ENCODE data around the gene FAM43A.

The FAM43A gene

GRCh38 chr3:194727435-194728128, 41.9 kb downstream of the FAM43A start:
- in situ Hi-C loops (cut with HindIII; ENCODE audit: low pct_ligation_motif_present, low pct_unique_long_range_greater_than_20kb, low sequenced_read_pairs), result no loop called here
- DNase-seq, result no peak

GRCh38 chr3:194728986-194729385, 43.3 kb downstream of the FAM43A start:
- no peak for DNase-seq
- in situ Hi-C loops (cut with HindIII; ENCODE audit: low pct_ligation_motif_present, low pct_unique_long_range_greater_than_20kb, low sequenced_read_pairs), result no loop called here

DNA sequence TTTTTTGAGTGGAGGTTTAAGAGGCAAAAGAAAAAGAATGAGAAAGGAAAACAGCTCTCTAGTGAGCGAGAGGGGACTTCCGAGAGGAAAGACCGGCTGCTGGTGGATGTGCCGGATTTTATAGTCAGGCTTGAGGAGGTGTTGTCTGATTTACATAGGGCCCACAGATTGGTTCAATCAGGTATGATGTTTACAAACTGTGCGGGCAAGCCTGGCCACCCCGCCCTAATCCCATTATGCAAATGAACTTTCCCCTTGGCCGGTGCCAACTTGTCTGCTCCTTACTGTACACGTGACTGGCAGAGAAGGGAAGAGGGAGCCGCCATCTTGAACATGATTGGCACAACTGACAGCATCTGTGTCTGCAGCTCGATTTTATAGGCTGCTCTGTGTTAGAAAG, 44.7 kb downstream of the FAM43A start:
- peak; percentile 28 for DNase-seq
- in situ Hi-C loops (cut with HindIII; ENCODE audit: low pct_ligation_motif_present, low pct_unique_long_range_greater_than_20kb, low sequenced_read_pairs), result no loop called here

- in situ Hi-C loops (cut with HindIII; ENCODE audit: low pct_ligation_motif_present, low pct_unique_long_range_greater_than_20kb, low sequenced_read_pairs), result no loop called here
- no peak for DNase-seq
These were observed 45.9 kb downstream of the FAM43A start for GRCh38 chr3:194731506-194732073.

DNA sequence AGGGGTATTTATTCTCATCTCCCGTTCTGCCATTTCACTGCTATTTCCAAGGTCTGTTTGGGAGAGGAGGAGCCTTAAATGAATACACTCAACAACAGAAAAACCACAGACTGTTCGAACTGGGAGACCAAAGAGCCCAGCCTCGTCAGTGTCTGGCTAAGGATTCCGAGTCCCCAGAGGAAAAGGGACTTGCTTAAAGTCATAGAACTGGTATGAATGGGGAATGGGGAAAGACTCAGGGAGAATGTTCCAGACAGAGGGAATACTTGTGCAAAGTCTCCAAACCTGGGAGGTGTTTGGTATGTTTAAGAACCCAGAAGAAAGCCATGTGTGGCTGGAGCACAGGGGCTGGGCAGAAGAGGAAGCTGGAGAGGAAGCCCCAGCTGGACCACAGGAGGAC, 46.9 kb downstream of the FAM43A start:
- DNase-seq, result no peak
- in situ Hi-C loops (cut with HindIII; ENCODE audit: low pct_ligation_motif_present, low pct_unique_long_range_greater_than_20kb, low sequenced_read_pairs), result no loop called here

GRCh38 chr3:194736277-194736895, 50.7 kb downstream of the FAM43A start:
- DNase-seq, result no peak
- in situ Hi-C loops (cut with HindIII; ENCODE audit: low pct_ligation_motif_present, low pct_unique_long_range_greater_than_20kb, low sequenced_read_pairs), result no loop called here

GRCh38 chr3:194736896-194737600, 51.4 kb downstream of the FAM43A start:
- no peak for DNase-seq
- in situ Hi-C loops (cut with HindIII; ENCODE audit: low pct_ligation_motif_present, low pct_unique_long_range_greater_than_20kb, low sequenced_read_pairs), result no loop called here
